GM18526 (cell line): Measurements from ENCODE around the gene TSACC.

Experiments used
- POLR2A ChIP-seq: IDR thresholded peaks from 3 replicates; pipeline ENCODE4 v1.6.1; 2011; ENCODE audit not compliant: insufficient read length; ENCODE audit errors: extremely low read depth

Gene TSACC

GRCh38 chr1:156337052-156337887 is 1.1 kb upstream of the TSACC start:
- no peak for TF ChIP-seq POLR2A

- TF ChIP-seq POLR2A, result no peak
Measured at GRCh38 chr1:156337888-156338179, 492 bp upstream of the TSACC start.

GRCh38 chr1:156342166-156342955 is 4.0 kb downstream of the TSACC start:
- no peak for TF ChIP-seq POLR2A

- TF ChIP-seq POLR2A, result no peak
Measured at GRCh38 chr1:156344409-156344808, 6.1 kb downstream of the TSACC start.

- no peak for TF ChIP-seq POLR2A
Measured at GRCh38 chr1:156346636-156347035, 8.3 kb downstream of the TSACC start.

- no peak for TF ChIP-seq POLR2A
Measured at GRCh38 chr1:156347331-156347730, 9.0 kb downstream of the TSACC start.

- no peak for TF ChIP-seq POLR2A
Measured at GRCh38 chr1:156356262-156356874, 18.0 kb downstream of the TSACC start.

GRCh38 chr1:156356875-156357534 is 18.7 kb downstream of the TSACC start:
- TF ChIP-seq POLR2A, result no peak

GRCh38 chr1:156357977-156358376 is 19.7 kb downstream of the TSACC start:
- no peak for TF ChIP-seq POLR2A

- TF ChIP-seq POLR2A, result no peak
Measured at GRCh38 chr1:156358641-156359040, 20.3 kb downstream of the TSACC start.

GRCh38 chr1:156359249-156359648 is 20.9 kb downstream of the TSACC start:
- TF ChIP-seq POLR2A, result no peak

GRCh38 chr1:156359973-156360372 is 21.6 kb downstream of the TSACC start:
- TF ChIP-seq POLR2A, result no peak

GRCh38 chr1:156360534-156360933 is 22.2 kb downstream of the TSACC start:
- no peak for TF ChIP-seq POLR2A

- no peak for TF ChIP-seq POLR2A
Measured at GRCh38 chr1:156365754-156366153, 27.4 kb downstream of the TSACC start.

- TF ChIP-seq POLR2A, result no peak
Measured at GRCh38 chr1:156366378-156367166, 28.2 kb downstream of the TSACC start.
